ENCODE data around the gene ARFGAP1. TPM values are rescaled to one million over a fixed set of nuclear protein-coding genes. Genes with fewer than 3 reads are reported as not detected.

ARFGAP1 gene
- total RNA-seq, 4 donors from 2014 or later: 31.0 to 55.1 (median 36.9) TPM

GRCh38 chr20:63312273-63312672, 39.7 kb downstream of the ARFGAP1 start:
- H3K4me3 ChIP-seq (ENCODE audit: low read depth, poor library complexity, severe bottlenecking): no peak overlapping the region
- no peak for TF ChIP-seq CTCF (IDR thresholded peaks at IDR 0.05)
- TF ChIP-seq POLR2A (IDR thresholded peaks at IDR 0.05): no peak
- DNase-seq (ENCODE audit: low spot score in 2 of 2): no peak
- intact Hi-C loops (cut with DNase I; ENCODE audit: low total_unique reads): loop anchor here (10.0 kb wide), 1 partner anchor 73 kb away; no protein-coding TSS in a partner anchor
- 60 to 62% methylated on average over 9 of the region's 9 CpGs for WGBS, 2 donors

- intact Hi-C loops (cut with DNase I; ENCODE audit: low total_unique reads): loop anchor here (10.0 kb wide), 1 partner anchor 72 kb away; no protein-coding TSS in a partner anchor
- TF ChIP-seq POLR2A (IDR thresholded peaks at IDR 0.05): no peak
- no peak for TF ChIP-seq CTCF (IDR thresholded peaks at IDR 0.05)
- no peak for DNase-seq (ENCODE audit: low spot score in 2 of 2)
- WGBS, 2 donors: 64 to 68% methylated on average over 9 to 15 of the region's 22 CpGs
- H3K4me3 ChIP-seq (ENCODE audit: low read depth, poor library complexity, severe bottlenecking): no peak overlapping the region
Measured at GRCh38 chr20:63312690-63313348, 40.2 kb downstream of the ARFGAP1 start.

GRCh38 chr20:63313349-63314014, 40.9 kb downstream of the ARFGAP1 start:
- intact Hi-C loops (cut with DNase I; ENCODE audit: low total_unique reads): loop anchor here (10.0 kb wide), 1 partner anchor 71 kb away; no protein-coding TSS in a partner anchor
- H3K4me3 ChIP-seq (ENCODE audit: low read depth, poor library complexity, severe bottlenecking): no peak overlapping the region
- TF ChIP-seq CTCF (IDR thresholded peaks at IDR 0.05) (no peak), POLR2A (IDR thresholded peaks at IDR 0.05) (no peak)
- no peak for DNase-seq (ENCODE audit: low spot score in 2 of 2)
- WGBS, 2 donors: 63 to 64% methylated on average over 17 to 23 of the region's 25 CpGs

- no peak for TF ChIP-seq CTCF (IDR thresholded peaks at IDR 0.05)
- TF ChIP-seq POLR2A (IDR thresholded peaks at IDR 0.05): no peak
- no peak for DNase-seq (ENCODE audit: low spot score in 2 of 2)
- no peak overlapping the region for H3K4me3 ChIP-seq (ENCODE audit: low read depth, poor library complexity, severe bottlenecking)
- WGBS, 2 donors: 49 to 68% methylated on average over 5 of the region's 9 CpGs
- intact Hi-C loops (cut with DNase I; ENCODE audit: low total_unique reads): loop anchor here (10.0 kb wide), 1 partner anchor 71 kb away; no protein-coding TSS in a partner anchor
Measured at GRCh38 chr20:63314015-63314471, 41.4 kb downstream of the ARFGAP1 start.

GRCh38 chr20:63314566-63315239, 42.1 kb downstream of the ARFGAP1 start:
- WGBS, 2 donors: 69 to 83% methylated on average over 19 to 21 of the region's 21 CpGs
- no peak for TF ChIP-seq CTCF (IDR thresholded peaks at IDR 0.05)
- intact Hi-C loops (cut with DNase I; ENCODE audit: low total_unique reads): loop anchor here (10.0 kb wide), 1 partner anchor 70 kb away; no protein-coding TSS in a partner anchor
- no peak for DNase-seq (ENCODE audit: low spot score in 2 of 2)
- H3K4me3 ChIP-seq (ENCODE audit: low read depth, poor library complexity, severe bottlenecking): no peak overlapping the region

Measured in lower leg skin (tissue), 4 donors.